ENCODE data around the gene SEC14L2.

DNA sequence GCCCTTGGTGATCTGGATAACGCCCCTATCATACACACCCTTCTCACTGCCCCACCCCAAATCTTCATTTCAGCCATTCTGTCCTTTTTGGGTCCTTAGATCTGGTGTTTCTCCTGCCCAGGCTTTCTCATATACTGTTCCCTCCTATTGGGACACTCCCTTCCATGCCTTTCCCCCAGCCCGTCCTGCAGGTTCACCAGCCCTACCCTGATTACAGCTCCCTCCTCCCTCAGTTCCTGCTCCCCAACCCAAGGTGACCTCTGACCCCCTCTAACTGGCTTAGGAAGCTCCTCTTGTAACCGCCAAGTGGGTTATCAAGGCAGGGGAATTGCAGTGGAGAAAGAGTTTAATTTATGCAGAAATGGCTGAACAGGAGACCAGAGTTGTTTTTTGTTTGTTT, 41.7 kb downstream of the SEC14L2 start:
- TF ChIP-seq, protein P1, sequence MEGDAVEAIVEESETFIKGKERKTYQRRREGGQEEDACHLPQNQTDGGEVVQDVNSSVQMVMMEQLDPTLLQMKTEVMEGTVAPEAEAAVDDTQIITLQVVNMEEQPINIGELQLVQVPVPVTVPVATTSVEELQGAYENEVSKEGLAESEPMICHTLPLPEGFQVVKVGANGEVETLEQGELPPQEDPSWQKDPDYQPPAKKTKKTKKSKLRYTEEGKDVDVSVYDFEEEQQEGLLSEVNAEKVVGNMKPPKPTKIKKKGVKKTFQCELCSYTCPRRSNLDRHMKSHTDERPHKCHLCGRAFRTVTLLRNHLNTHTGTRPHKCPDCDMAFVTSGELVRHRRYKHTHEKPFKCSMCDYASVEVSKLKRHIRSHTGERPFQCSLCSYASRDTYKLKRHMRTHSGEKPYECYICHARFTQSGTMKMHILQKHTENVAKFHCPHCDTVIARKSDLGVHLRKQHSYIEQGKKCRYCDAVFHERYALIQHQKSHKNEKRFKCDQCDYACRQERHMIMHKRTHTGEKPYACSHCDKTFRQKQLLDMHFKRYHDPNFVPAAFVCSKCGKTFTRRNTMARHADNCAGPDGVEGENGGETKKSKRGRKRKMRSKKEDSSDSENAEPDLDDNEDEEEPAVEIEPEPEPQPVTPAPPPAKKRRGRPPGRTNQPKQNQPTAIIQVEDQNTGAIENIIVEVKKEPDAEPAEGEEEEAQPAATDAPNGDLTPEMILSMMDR (IDR thresholded peaks at IDR 0.05; ENCODE audit: low read depth, low read length): no peak
- TF ChIP-seq EZH2phosphoT487 (IDR thresholded peaks at IDR 0.05; ENCODE audit: low read depth): no peak

Measured in OCI-LY3 (cell line).